Epidermal melanocyte (primary cell): ENCODE results near the gene HDAC4.
A peak's percentile ranks its signal among the peaks of the same experiment; 100 is the strongest.
"Not testable (repeated sequence)": the region's sequence is repeated elsewhere in the genome, so short reads cannot be mapped to it uniquely, and the experiment has no call there.

Source experiments
- DNase-seq: peaks from one replicate; pipeline ENCODE4 v3.0.0; 2011; ENCODE audit warnings: low spot score; ENCODE audit not compliant: insufficient read length

The HDAC4 gene

GRCh38 chr2:239283961-239284795 lies 116.6 kb downstream of the HDAC4 start:
- DNase-seq: no peak

DNA sequence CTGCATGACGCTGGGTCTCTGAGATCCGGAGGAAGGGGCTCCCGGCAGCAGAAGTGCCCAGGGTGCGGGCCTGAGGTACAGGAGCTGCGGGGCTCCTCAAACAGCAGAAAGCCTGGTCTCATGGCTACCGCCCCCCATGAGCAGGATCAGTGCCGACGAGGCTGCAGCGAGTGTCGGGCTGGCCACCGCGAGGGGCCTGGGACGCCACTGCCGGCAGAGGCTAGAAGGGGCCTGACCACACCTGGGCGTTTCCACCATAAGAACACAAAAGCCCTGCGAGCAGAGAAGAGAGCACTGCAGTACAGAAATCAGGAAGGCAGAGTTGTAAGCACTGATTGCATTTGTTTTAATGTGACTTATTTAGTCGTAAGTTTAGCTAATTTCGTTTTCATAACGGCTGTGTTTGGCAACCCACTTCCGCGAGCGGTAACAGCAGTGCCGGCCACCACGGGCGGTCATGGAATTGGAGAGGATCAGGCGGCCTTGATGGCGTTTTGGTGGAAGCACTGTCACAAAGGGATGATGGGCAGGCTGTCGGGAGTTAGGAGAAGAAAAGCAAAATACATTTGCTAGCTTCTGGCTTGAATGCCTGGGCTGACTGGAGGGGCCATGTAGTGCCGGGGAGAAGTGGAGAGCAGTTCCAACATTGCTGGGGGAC lies 117.4 kb downstream of the HDAC4 start:
- DNase-seq: no peak

DNA sequence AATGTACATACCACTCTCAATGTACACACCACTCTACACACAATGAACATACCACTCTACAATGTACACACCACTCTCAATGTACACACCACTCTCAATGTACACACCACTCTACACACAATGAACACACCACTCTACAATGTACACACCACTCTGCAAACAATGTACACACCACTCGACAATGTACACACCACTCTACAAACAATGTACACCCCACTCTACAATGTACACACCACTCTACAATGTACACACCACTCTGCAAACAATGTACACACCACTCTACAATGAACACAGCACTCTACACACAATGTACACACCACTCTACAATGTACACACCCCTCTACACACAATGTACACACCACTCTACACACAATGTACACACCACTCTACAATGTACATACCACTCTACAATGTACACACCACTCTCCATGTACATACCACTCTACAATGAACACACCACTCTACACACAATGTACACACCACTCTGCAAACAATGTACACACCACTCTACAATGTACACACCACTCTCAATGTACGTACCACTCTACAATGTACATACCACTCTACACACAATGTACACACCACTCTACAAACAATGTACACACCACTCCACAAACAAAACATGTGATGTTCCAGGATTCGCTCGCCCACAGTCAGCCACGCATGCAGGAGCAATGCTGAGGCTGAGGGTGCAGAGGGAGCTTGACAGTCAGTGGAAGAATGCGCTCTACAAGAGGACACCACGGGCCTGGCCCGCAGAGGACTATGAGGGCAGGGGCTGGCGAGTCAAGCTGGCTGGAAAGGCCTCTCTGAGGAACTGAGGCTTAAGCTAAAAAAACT lies 118.2 kb downstream of the HDAC4 start:
- DNase-seq: no peak

DNA sequence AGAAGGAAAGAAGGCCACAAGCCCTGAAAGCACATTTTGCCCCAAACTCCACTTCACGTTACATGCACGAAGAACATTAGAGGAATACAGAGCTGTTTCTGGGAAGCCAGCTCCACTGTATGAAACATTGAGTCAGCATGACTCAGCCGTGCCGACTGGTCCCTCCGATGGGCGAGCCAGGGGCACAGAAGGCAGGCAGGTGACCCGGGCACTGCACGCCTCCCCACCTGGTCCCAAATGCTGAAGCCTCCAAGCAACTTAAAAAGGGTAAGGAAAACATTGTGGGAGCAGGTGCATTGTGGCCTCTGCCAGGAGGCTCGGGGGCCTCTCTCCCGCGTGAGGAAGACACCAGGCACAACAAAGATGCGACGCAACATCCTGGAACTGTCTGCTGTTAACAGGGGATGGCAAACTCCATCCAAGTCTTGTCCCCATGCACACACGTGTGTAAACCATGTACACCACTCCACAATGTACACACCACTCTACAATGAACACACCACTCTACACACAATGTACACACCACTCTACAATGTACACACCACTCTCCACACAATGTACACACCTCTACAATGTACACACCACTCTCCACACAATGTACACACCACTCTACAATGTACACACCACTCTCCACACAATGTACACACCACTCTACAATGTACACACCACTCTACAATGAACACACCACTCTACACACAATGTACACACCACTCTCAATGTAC lies 120.4 kb downstream of the HDAC4 start:
- not testable (repeated sequence) for DNase-seq

DNA sequence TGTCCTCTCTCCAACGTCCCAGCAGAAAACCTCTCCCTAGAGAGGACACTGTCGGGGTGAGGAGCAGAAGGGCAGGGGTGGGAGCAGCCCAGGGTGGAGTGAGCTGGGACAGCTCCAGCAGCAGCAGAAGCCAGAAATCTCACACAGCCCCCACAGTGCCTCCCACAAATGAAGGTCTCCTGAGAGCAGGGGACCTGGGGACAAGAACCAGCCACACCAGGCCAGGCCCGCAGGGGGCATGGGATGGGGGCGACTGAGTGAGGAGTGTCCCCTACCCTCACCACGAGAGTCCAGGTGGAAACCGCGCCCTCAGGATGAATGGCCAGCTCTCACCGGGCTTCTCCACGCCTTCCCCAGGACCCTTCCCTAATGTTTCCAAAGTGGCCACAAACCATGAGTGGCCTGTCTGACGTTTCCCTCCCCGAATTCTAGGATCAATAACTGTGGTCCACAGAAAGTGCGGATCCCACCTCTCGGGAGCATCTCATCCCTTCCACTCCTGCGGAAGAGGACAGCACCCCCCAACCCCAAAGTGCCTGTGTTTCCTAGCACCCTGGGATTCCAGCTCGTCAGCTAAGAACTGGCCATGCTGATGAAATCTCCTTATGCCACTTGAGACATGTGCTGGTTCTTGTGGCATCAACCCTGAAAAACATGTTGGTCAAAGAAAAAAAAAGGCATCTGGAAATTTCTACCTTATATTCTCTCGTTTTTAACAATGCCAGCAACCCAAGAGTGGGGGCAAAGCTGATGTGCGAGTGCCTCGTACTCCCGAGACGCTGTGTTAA lies 121.1 kb downstream of the HDAC4 start:
- DNase-seq: no peak

- no peak for DNase-seq
Observed at GRCh38 chr2:239278941-239279365, 121.9 kb downstream of the HDAC4 start.

GRCh38 chr2:239278361-239278760 lies 122.5 kb downstream of the HDAC4 start:
- no peak for DNase-seq

DNA sequence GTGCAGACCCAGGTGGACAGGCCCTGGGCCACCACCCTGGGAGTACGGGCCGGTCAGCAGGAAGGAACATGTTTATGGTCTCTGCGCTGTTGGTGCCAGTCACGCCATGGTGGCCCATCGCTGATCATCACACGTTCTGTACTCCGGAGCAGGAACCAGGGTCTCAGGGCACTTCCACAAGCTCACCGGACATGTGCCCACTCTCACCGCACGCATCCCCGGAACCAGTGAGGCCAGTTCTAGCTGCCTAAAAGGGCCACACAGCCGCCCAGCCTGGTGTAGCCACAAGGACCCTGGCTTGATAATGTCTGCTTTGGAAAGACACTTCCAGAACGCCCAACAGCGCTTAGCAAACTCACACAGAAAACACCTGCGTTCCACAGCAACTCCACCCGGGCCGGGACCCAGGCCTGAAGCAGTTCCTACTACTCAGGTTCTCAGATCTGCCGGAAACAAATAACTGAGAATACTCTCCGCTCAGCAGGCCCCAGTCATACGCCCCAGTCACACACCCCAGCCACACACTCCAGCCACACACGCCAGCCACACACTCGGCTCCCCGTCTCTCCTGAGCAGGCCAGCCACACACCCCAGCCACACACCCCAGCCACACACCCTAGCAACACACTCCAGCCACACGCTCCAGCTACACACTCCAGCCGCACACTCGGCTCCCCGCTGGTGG lies 123.3 kb downstream of the HDAC4 start:
- DNase-seq: no peak

- DNase-seq: no peak
Observed at GRCh38 chr2:239276851-239277250, 124.0 kb downstream of the HDAC4 start.

DNA sequence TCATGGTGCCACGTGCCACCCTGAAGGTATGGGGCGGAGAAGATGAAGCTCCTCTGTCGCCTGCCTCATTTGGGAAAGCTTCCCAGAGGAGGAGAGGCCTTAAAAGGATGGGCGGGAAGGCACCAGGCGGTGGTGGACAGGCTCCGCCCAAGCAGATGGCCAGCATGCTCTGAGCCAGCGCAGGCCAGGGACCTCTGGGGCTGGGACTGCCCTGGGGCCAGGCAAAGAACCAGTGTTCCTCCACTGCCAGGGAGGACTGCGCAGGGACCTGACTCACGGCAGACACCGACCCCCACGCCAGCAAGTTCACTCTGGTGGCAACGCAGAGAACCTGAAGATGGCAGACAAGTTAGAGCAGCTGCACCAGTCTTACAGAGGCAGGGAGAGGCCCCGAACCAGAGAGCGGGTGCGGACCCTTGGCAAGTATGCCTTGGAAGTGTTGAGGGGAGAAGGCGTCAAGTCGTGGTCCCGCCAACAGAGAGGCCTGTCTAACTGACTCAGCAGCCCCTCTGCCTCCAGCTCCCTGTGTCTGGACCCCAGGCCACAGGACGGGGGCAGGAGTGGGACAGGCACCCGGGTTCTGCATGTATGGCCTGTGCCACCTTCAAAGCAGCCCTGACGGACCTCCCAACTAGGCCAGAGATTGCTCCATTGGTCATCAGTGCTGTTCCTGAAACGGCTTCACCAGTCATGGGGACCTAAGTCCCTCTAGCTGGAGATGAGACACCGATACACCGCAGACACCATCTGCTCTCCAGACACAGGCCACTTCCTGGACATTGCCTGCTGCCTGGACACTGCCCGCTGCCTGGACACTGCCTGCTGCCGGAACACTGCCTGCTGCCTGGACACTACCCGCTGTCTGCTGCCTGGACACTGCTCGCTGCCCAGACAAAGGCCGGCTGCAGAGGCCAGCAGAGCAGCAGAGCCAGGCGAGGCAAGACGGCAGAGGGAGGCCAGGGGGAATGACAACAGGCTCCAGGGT lies 124.7 kb downstream of the HDAC4 start:
- no peak for DNase-seq

DNA sequence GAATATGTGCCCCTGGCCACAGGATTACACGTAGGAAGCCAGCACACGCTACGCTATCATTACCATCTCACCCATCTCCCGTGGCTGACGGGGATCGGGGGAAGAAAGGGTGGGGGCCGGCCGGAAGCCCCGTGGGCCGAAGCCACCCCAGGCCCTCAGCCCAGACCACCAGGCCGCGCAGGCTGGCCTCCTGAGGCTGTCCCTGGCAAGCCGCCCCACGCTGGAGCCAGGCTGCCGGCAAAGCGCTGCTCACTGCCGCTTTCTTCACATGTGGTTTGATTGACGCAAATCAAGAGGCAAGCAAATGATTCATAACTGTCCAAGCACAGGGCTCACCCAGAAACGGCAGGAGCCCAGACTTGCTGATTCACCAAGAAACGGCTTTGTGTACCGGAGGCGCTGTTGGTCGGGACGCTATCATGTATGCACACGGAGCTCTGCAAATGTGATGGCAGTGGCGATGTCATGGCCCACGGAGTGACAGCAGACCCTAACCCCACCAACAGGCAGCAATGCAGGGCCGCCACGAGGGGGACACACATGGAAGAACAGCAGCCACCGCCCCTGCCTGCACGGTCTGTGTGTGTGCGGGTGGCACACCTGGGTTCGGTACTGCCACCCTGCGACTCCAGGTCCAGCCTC lies 125.7 kb downstream of the HDAC4 start:
- peak; percentile 76 for DNase-seq

DNA sequence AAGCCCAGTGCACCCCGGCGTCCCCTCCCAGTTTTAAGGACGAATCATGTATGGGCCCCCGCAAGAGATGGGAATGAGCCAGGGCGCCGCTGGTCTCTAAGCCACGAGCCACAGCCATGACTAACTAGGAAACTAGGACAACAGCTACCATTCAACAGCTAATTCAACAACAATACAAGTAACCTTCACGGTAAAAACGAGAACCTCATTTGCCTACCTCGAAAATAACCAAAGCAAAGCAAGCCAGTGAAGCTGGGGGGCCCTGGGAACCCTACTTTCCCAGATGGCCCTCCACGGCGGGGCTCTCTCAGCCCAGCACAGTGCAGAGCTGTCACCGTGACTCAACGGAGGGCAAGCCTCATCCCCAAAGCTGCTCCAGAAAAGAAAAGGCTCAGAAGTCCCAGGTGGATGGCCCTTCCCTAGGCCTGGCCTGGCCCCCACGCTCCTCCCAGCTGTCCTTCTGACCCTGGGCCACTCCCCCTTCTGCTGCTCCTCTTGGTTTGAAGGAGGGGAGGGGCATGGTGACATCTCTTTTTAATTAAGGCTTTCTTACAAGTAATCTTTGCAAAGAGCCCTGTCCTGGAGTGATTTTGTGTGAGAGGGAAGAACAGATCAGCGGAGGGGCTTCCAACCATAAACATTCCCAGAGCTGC lies 126.3 kb downstream of the HDAC4 start:
- no peak for DNase-seq

- DNase-seq: no peak
Observed at GRCh38 chr2:239273280-239274234, 127.3 kb downstream of the HDAC4 start.

- no peak for DNase-seq
Observed at GRCh38 chr2:239272626-239273025, 128.2 kb downstream of the HDAC4 start.

DNA sequence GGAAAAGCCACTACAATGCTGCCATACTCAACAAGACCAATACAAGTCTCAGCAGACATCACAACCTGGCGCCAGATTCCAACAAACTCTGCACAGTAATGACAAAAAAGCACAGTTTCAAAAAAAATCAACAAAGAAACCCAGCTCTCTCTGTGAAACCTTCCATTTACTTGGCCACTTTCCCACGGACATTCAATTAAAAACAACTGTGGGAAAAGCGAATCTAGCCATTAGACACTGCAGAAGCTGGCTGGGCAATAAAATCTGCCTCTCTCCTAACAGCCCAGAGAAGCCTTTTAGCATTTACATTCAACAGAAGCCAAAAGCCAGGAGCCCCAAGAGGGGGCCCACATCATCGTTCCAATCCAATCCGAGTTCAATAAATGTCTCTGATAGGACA lies 128.9 kb downstream of the HDAC4 start:
- DNase-seq: no peak

DNA sequence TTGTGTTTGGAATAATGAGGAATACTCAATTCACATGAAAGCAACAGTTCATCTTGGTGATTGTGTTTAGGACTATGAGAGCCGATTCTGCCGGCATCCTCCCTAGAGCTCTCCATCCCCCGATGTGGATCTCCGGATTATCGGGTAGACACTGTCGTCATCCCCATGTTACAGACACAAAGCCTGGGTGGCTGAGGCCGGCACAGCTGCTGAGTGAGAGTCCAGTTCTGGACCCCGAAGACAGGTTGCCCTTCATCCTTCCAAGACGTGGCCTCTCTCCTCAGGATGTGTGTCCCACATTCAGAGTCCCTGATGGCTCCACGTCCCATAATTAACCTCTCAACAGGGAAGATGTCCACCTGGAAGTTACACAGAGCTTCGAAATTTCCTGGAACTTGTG lies 129.3 kb downstream of the HDAC4 start:
- no peak for DNase-seq

- no peak for DNase-seq
Observed at GRCh38 chr2:239269916-239270315, 130.9 kb downstream of the HDAC4 start.
